ENCODE data around the gene XAGE1A.
"Not testable (repeated sequence)": the region's sequence is repeated elsewhere in the genome, so short reads cannot be mapped to it uniquely, and the experiment has no call there.

DNA sequence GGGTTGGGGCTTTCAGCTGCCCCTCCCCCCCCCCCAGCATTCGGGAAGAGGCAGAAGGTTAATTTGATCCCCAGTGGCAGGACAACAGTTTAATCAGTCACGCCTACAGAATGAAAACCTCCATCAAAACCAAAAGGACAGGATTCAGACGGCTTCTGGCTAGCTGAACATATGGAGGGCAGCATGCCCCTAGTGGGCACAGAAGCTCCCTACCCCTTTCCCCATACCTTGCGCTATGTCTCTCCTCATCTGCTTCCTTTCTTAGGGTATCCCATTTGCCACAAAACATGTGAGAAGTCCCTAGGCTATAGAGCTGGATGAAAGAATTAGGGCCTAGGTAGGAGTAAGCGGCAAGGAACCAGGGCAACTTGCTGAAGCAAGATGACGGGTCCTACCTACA is 5.8 kb downstream of the XAGE1A start:
- TF ChIP-seq, protein P1, sequence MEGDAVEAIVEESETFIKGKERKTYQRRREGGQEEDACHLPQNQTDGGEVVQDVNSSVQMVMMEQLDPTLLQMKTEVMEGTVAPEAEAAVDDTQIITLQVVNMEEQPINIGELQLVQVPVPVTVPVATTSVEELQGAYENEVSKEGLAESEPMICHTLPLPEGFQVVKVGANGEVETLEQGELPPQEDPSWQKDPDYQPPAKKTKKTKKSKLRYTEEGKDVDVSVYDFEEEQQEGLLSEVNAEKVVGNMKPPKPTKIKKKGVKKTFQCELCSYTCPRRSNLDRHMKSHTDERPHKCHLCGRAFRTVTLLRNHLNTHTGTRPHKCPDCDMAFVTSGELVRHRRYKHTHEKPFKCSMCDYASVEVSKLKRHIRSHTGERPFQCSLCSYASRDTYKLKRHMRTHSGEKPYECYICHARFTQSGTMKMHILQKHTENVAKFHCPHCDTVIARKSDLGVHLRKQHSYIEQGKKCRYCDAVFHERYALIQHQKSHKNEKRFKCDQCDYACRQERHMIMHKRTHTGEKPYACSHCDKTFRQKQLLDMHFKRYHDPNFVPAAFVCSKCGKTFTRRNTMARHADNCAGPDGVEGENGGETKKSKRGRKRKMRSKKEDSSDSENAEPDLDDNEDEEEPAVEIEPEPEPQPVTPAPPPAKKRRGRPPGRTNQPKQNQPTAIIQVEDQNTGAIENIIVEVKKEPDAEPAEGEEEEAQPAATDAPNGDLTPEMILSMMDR (IDR thresholded peaks at IDR 0.05) = not testable (repeated sequence)
- TF ChIP-seq POLR2A (IDR thresholded peaks at IDR 0.05) = not testable (repeated sequence)
